IPS-20b (cell line): Measurements from ENCODE around the gene LONP2.
"Not testable (repeated sequence)": the region's sequence is repeated elsewhere in the genome, so short reads cannot be mapped to it uniquely, and the experiment has no call there.

Source experiments
- H3K27ac ChIP-seq: one replicate; pipeline ENCODE4 v1.5.1; 2013; ENCODE audit warnings: low read length
- H3K27me3 ChIP-seq: 2 replicates; pipeline ENCODE4 v1.6.1; 2013; ENCODE audit warnings: mild to moderate bottlenecking, low read length, inconsistent platforms; ENCODE audit not compliant: insufficient read depth
- H3K36me3 ChIP-seq: 2 replicates; pipeline ENCODE4 v1.6.1; 2013; ENCODE audit warnings: low read depth, mild to moderate bottlenecking, inconsistent platforms, low read length, moderate library complexity; ENCODE audit not compliant: insufficient read depth
- H3K4me1 ChIP-seq: 2 replicates; pipeline ENCODE4 v1.6.1; 2013; ENCODE audit warnings: mild to moderate bottlenecking, control low read depth, inconsistent platforms, low read length, moderate library complexity; ENCODE audit not compliant: insufficient read depth
- H3K4me3 ChIP-seq: 2 replicates; pipeline ENCODE4 v1.5.1; 2013; ENCODE audit warnings: mild to moderate bottlenecking, low read length, inconsistent platforms
- H3K9ac ChIP-seq: 2 replicates; pipeline ENCODE4 v1.6.1; 2013; ENCODE audit warnings: low read depth, mild to moderate bottlenecking, inconsistent platforms, low read length, moderate library complexity
- H3K9me3 ChIP-seq: 2 replicates; pipeline ENCODE4 v1.6.1; 2013; ENCODE audit warnings: mild to moderate bottlenecking, low read depth, low read length, inconsistent platforms; ENCODE audit not compliant: insufficient read depth

LONP2 gene

GRCh38 chr16:48361540-48362144 lies 117.5 kb downstream of the LONP2 start:
- Histone ChIP-seq H3K27me3 (no peaks in the 10 kb centered on the region), H3K4me3 (no peak overlapping the region), H3K9ac (no peak overlapping the region), H3K4me1 (peaks cover 12% of the 10 kb centered on the region; the same call in 1 of the 2 replicates), H3K27ac (no peak overlapping the region), H3K9me3 (no peaks in the 10 kb centered on the region), H3K36me3 (peaks cover 26% of the 10 kb centered on the region)

GRCh38 chr16:48365025-48365600 lies 121.0 kb downstream of the LONP2 start:
- peak overlapping the region; percentile 90; the same call in 1 of the 2 replicates for H3K9ac ChIP-seq
- H3K4me3 ChIP-seq, result peak overlapping the region; percentile 85
- H3K36me3 ChIP-seq, result peaks cover 16% of the 10 kb centered on the region
- H3K4me1 ChIP-seq, result peaks cover 18% of the 10 kb centered on the region
- H3K27ac ChIP-seq, result peak overlapping the region; percentile 20
- no peaks in the 10 kb centered on the region for H3K27me3 ChIP-seq
- H3K9me3 ChIP-seq, result no peaks in the 10 kb centered on the region

GRCh38 chr16:48365601-48366164 lies 121.6 kb downstream of the LONP2 start:
- no peaks in the 10 kb centered on the region for H3K9me3 ChIP-seq
- H3K36me3 ChIP-seq, result peaks cover 15% of the 10 kb centered on the region
- H3K4me1 ChIP-seq, result peaks cover 20% of the 10 kb centered on the region
- H3K27ac ChIP-seq, result peak overlapping the region; percentile 20
- H3K27me3 ChIP-seq, result no peaks in the 10 kb centered on the region
- peak overlapping the region; percentile 85 for H3K4me3 ChIP-seq
- peak overlapping the region; percentile 90 for H3K9ac ChIP-seq

GRCh38 chr16:48366165-48367093 lies 122.3 kb downstream of the LONP2 start:
- peak overlapping the region; percentile 85 for H3K4me3 ChIP-seq
- H3K9me3 ChIP-seq, result no peaks in the 10 kb centered on the region
- peak overlapping the region; percentile 8 for H3K27ac ChIP-seq
- peaks cover 9% of the 10 kb centered on the region for H3K36me3 ChIP-seq
- H3K27me3 ChIP-seq, result no peaks in the 10 kb centered on the region
- H3K9ac ChIP-seq, result peak overlapping the region; percentile 90
- peaks cover 20% of the 10 kb centered on the region for H3K4me1 ChIP-seq

- Histone ChIP-seq H3K9ac (peak overlapping the region; percentile 90; the same call in 1 of the 2 replicates), H3K4me3 (no peak overlapping the region), H3K4me1 (peaks cover 20% of the 10 kb centered on the region), H3K9me3 (no peaks in the 10 kb centered on the region), H3K36me3 (no peaks in the 10 kb centered on the region), H3K27me3 (no peaks in the 10 kb centered on the region), H3K27ac (no peak overlapping the region)
Measured at GRCh38 chr16:48367441-48368049, 123.4 kb downstream of the LONP2 start.

GRCh38 chr16:48369765-48370164 lies 125.7 kb downstream of the LONP2 start:
- H3K4me1 ChIP-seq, result peaks cover 24% of the 10 kb centered on the region
- no peak overlapping the region for H3K27ac ChIP-seq
- no peaks in the 10 kb centered on the region for H3K9me3 ChIP-seq
- H3K4me3 ChIP-seq, result no peak overlapping the region
- no peaks in the 10 kb centered on the region for H3K27me3 ChIP-seq
- no peak overlapping the region for H3K9ac ChIP-seq
- no peaks in the 10 kb centered on the region for H3K36me3 ChIP-seq

GRCh38 chr16:48370229-48370628 lies 126.1 kb downstream of the LONP2 start:
- H3K4me1 ChIP-seq, result peaks cover 25% of the 10 kb centered on the region
- H3K4me3 ChIP-seq, result no peak overlapping the region
- no peaks in the 10 kb centered on the region for H3K36me3 ChIP-seq
- no peak overlapping the region for H3K27ac ChIP-seq
- H3K9me3 ChIP-seq, result no peaks in the 10 kb centered on the region
- no peak overlapping the region for H3K9ac ChIP-seq
- H3K27me3 ChIP-seq, result no peaks in the 10 kb centered on the region

GRCh38 chr16:48370668-48371392 lies 126.7 kb downstream of the LONP2 start:
- H3K4me1 ChIP-seq, result peaks cover 21% of the 10 kb centered on the region
- H3K9ac ChIP-seq, H3K36me3 ChIP-seq, H3K27ac ChIP-seq, H3K27me3 ChIP-seq, H3K9me3 ChIP-seq, H3K4me3 ChIP-seq: not testable (repeated sequence)

- H3K27me3 ChIP-seq, result no peaks in the 10 kb centered on the region
- H3K4me1 ChIP-seq, result peaks cover 21% of the 10 kb centered on the region
- H3K36me3 ChIP-seq, result no peaks in the 10 kb centered on the region
- H3K9ac ChIP-seq, result no peak overlapping the region
- H3K9me3 ChIP-seq, result no peaks in the 10 kb centered on the region
- no peak overlapping the region for H3K4me3 ChIP-seq
- no peak overlapping the region for H3K27ac ChIP-seq
Measured at GRCh38 chr16:48371393-48371780, 127.3 kb downstream of the LONP2 start.

- H3K27ac ChIP-seq, result no peak overlapping the region
- H3K9me3 ChIP-seq, result no peaks in the 10 kb centered on the region
- H3K27me3 ChIP-seq, result no peaks in the 10 kb centered on the region
- no peak overlapping the region for H3K9ac ChIP-seq
- no peak overlapping the region for H3K4me3 ChIP-seq
- H3K36me3 ChIP-seq, result no peaks in the 10 kb centered on the region
- H3K4me1 ChIP-seq, result peaks cover 17% of the 10 kb centered on the region
Measured at GRCh38 chr16:48372744-48373143, 128.6 kb downstream of the LONP2 start.
